Measurements from ENCODE around the gene ABHD4.
"Not testable (repeated sequence)": the region's sequence is repeated elsewhere in the genome, so short reads cannot be mapped to it uniquely, and the experiment has no call there.

ABHD4 gene

DNA sequence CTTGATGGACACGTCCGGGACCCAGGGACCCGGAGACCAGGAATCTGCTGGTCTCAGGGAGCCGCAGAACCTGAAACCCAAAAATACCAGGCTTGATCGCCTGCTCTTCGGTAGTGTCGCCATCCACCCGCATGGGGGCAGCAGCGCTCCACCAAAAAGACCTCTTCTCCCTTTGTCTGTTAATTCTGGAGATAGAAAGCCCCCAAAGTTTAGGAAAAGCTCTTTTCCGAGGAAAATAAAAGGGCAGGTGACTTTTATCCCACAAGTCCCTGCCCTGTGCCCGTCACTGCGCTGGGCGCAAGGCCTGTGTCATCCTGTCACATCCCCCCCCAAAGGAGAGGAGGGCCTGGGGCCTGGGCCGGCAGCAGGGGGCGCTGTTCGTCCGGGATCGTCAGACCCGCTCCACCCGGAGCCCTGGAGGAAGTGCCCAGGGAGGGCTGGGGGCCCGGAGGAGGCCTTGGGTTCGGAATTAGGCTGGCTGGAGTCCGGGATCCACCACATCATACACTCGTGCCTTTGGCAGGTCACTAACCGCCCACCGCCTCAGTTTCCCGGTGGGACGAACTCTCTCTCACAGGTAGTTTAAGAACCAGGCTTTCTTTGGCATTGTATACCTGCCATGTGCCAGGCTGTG is 41.0 kb upstream of the ABHD4 start:
- Mint-ChIP-seq H3K4me1 (peaks cover 66 to 98% of the 10 kb centered on the region in 2 donors), H3K36me3 (peaks cover 21 to 48% of the 10 kb centered on the region in 2 donors), H3K27me3 (peaks cover 0 to 4% of the 10 kb centered on the region in 2 donors), H3K9me3 (peaks cover 0 to 1% of the 10 kb centered on the region in 2 donors), H3K27ac (peak overlapping the region; percentile 98), H3K4me3 (peak overlapping the region; percentile 49 to 76)
- ATAC-seq (replicated peaks) (peak; percentile 35 to 36), DNase-seq (peak; percentile 85)

DNA sequence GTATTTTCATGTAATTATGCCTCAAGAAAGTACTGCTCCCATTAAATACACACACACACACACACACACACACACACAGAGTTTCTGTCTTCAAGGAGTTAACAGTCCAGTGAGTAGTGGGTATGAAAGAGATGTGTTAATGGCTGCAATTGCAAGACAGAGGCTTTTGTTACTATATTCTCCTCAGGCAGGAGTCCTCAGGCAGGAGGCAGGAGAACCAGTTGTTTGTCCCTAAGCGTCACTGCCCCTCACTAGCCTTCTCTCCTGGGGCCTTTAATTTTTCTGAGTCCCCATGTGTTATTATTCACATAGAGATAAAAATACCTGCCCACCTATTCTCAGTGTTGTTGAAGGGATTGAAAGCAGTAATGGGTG is 40.3 kb upstream of the ABHD4 start:
- Mint-ChIP-seq H3K27ac (peak overlapping the region; percentile 98), H3K4me1 (peaks cover 63 to 98% of the 10 kb centered on the region in 2 donors), H3K27me3 (peaks cover 0 to 4% of the 10 kb centered on the region in 2 donors), H3K36me3 (peaks cover 17 to 45% of the 10 kb centered on the region in 2 donors), H3K4me3 (peak overlapping the region; percentile 6 to 49), H3K9me3 (peaks cover 0 to 1% of the 10 kb centered on the region in 2 donors)
- DNase-seq = no peak
- ATAC-seq (replicated peaks) = no peak

DNA sequence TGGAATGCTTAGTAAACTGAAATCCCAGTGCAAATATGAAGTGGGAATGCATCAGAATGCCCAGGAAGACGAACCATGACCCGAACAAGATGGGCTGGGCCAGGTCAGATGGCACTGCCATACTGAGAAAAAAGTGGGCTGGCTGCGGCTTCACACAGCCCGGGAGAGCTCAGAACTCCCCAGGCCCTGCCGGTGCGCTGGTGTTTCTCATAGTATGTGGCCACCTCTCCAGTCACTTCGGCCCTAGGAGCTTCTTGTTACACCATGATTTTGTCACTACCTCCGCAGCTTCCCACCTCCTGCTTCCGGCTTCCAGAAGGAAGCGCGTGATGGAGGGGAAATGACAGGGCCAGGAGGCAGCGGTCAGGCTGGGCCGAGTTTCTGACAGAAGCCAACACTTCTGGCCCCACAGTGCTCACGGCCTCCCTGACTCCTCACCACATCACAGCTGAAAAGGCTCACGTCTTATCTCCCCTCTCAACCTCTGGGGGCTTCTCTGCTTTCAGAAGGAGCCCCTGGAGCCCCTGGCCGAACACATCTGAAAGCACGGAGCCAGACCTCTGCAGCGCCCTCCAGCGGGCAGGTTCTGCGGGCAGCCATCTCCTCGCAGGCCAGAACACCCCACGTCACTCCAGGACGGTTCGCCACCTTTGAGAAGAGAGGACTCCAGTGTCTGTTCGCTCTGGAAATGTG is 39.7 kb upstream of the ABHD4 start:
- peaks cover 0 to 1% of the 10 kb centered on the region in 2 donors for H3K9me3 Mint-ChIP-seq

DNA sequence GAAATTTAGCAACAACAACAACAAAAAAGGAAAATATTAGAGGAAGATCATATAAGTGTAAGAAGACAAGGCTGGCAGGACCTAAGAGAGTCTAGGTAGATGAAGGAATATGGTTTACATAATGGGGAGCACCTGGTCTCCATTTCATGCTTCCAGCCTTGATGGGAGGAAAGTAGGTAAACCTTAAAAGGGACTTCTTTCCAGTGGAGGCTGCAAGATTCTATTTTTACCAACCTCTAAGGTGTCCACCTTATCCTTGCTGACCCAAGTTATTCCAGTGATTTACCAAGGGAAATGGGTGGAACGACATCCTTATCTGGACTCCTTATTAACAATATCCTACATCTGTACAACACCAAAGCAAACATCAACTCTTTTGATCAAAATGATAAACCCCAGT is 39.1 kb upstream of the ABHD4 start:
- ATAC-seq (replicated peaks) (no peak), DNase-seq (no peak)
- H3K4me3 Mint-ChIP-seq = peak overlapping the region in 1 of 2 donors; percentile 41
- peak overlapping the region; percentile 98 for H3K27ac Mint-ChIP-seq
- H3K36me3 Mint-ChIP-seq = peaks cover 22 to 44% of the 10 kb centered on the region in 2 donors
- peaks cover 57 to 95% of the 10 kb centered on the region in 2 donors for H3K4me1 Mint-ChIP-seq
- peaks cover 0 to 4% of the 10 kb centered on the region in 2 donors for H3K27me3 Mint-ChIP-seq
- peaks cover 0 to 1% of the 10 kb centered on the region in 2 donors for H3K9me3 Mint-ChIP-seq

More for the DNA sequence above, 39.7 kb upstream of the ABHD4 start:
- Mint-ChIP-seq H3K4me1 (peaks cover 61 to 98% of the 10 kb centered on the region in 2 donors), H3K27me3 (peaks cover 0 to 4% of the 10 kb centered on the region in 2 donors), H3K36me3 (peaks cover 19 to 44% of the 10 kb centered on the region in 2 donors), H3K27ac (peak overlapping the region; percentile 98), H3K4me3 (peak overlapping the region in 1 of 2 donors; percentile 41)
- no peak for ATAC-seq (replicated peaks)
- DNase-seq = no peak

DNA sequence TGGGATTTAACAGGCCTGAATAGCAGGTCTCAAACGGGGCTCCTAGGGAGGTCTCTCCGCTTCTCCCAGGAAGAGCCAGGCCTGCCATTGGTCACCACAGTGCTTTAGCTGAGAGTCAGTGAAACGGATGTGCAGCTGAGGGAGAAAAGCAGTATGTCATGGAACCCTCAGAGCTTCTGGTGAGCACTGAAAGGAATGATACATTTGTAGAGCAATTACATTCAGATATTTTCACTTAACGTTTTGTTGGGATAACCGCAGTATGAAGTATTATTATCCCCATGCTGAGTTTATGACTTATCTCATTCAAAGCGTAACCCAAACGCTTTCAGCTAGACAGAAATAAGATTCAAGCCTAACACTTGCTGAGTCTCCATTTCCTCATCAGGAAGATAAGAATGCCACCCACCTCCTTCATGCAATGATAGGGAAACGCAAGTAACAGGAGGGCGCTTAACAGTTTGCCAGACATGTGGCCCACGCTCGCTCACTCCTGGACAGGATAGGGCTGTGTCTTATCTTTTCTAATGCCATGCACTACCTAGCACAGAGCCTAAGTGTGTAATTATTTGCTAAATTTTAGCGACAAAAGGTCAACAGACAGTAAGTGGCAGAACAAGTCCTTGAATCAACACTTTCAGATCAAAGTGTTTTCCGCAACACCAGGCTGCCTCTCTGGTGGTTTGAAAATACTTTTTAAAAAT is 37.3 kb upstream of the ABHD4 start:
- H3K27me3 Mint-ChIP-seq = peaks cover 0 to 4% of the 10 kb centered on the region in 2 donors
- peaks cover 35 to 58% of the 10 kb centered on the region in 2 donors for H3K36me3 Mint-ChIP-seq
- H3K9me3 Mint-ChIP-seq = peaks cover 0 to 1% of the 10 kb centered on the region in 2 donors
- ATAC-seq (replicated peaks) = no peak
- no peak for DNase-seq
- H3K27ac Mint-ChIP-seq = peak overlapping the region; percentile 86
- peak overlapping the region in 1 of 2 donors; percentile 34 for H3K4me3 Mint-ChIP-seq
- H3K4me1 Mint-ChIP-seq = peaks cover 55 to 97% of the 10 kb centered on the region in 2 donors

DNA sequence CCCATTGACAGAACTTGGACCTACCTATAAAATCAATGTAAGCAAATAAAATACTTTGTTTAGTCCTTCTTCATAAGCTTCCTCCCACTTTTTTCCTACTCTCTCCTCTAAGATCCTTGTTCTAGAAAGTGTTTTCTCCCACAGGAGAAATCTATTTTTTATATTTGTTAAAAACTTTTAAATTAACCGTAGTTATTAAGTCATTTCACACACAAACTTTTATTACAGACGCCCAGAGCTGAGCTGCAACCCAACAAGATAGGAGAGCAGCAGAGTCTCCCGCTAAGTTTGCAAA is 36.8 kb upstream of the ABHD4 start:
- Mint-ChIP-seq H3K27me3 (peaks cover 0 to 2% of the 10 kb centered on the region in 2 donors), H3K9me3 (peaks cover 0 to 1% of the 10 kb centered on the region in 2 donors), H3K4me1 (peaks cover 52 to 97% of the 10 kb centered on the region in 2 donors), H3K36me3 (peaks cover 37 to 60% of the 10 kb centered on the region in 2 donors), H3K27ac (peak overlapping the region; percentile 86), H3K4me3 (peak overlapping the region; percentile 55 to 71)
- DNase-seq = no peak
- no peak for ATAC-seq (replicated peaks)

DNA sequence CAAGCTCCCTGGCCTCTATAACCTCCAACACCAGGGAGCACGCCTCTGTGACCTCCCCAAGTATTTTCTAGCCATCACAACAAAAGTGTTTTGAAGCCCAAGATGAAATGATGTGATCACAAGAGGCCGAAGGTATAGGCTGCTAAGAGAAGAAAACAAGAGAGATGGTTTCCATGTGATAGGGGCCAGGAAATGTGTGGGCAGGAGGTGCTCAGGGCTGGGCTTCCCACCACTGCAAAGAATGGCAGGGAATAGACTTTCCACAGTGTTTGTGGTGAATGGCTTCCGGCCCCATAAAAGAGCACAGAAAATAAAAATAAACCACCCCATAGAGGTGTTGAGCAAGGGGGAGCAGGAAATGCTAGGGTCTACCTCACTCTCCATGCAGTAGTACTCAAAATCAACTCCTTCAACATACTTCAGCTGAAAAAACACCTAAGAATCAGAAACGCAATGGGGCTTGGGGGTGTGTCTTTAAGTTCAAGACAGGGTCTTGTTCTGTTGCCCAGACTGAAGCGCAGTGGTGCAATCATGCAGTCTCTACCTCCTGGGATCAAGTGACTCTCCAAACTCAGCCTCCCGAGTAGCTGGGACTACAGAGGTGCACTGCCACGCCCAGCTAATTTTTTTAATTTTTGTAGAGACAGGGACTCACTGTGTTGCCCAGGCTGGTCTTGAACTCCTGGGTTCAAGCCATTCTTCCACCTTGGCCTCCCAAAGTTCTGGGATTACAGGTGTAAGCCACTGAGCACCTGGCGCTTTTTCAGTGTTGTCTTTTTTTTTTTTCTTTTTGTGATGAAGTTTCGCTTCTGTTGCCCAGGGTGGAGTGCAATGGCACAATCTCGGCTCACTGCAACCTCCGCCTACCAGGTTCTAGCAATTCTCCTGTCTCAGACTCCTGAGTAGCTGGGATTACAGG is 36.2 kb upstream of the ABHD4 start:
- ATAC-seq (replicated peaks) (peak; percentile 53 to 58), DNase-seq (peak; percentile 55)
- Mint-ChIP-seq H3K4me1 (peaks cover 52 to 97% of the 10 kb centered on the region in 2 donors), H3K36me3 (peaks cover 36 to 62% of the 10 kb centered on the region in 2 donors), H3K9me3 (peaks cover 0 to 1% of the 10 kb centered on the region in 2 donors), H3K27me3 (no peaks in the 10 kb centered on the region), H3K4me3 (peak overlapping the region; percentile 55 to 71), H3K27ac (peak overlapping the region; percentile 86)

DNA sequence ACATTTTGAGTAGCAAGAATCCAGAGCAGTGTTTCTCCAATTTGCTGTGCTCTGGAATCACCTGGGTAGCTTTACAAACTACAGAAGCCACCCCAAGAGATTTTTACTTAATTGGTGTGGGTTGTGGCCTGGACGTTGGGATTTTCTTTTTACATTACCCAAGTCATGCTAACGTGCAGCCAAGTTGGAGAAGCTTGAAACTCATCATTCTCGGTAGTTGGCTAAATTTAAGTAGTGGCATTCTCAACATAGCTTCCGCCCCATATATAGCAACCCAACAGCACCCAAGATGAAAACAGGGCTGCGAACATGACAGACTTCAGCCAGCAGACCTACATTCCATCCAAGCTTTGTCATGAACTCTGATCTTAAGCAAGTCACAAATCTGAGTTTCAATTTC is 34.1 kb upstream of the ABHD4 start:
- H3K9me3 Mint-ChIP-seq = no peaks in the 10 kb centered on the region
- peaks cover 50 to 97% of the 10 kb centered on the region in 2 donors for H3K4me1 Mint-ChIP-seq
- no peaks in the 10 kb centered on the region for H3K27me3 Mint-ChIP-seq
- peaks cover 40 to 60% of the 10 kb centered on the region in 2 donors for H3K36me3 Mint-ChIP-seq
- peak overlapping the region; percentile 75 for H3K27ac Mint-ChIP-seq
- no peak overlapping the region for H3K4me3 Mint-ChIP-seq
- DNase-seq = no peak
- ATAC-seq (replicated peaks) = no peak

DNA sequence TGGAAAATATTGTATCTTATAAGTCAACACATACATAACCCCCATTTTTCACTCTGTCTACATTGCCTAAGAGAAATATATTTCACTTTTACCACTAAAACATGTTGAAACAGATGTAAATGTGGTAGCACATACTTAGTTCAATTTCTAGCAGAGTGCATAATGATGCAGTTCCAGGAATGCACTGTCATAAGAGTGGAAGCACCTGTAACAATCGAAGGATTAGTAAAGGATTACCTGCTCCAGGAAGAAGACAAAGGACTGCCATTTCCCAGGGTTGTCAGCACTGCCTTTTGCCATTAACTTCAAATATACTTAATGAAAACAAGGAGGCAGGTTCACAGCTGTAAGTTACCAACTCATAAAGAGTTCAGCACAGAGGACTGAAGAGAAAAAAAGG is 33.6 kb upstream of the ABHD4 start:
- Mint-ChIP-seq H3K27me3 (no peaks in the 10 kb centered on the region), H3K9me3 (no peaks in the 10 kb centered on the region), H3K27ac (peak overlapping the region; percentile 82), H3K4me1 (peaks cover 54 to 97% of the 10 kb centered on the region in 2 donors), H3K36me3 (peaks cover 44 to 60% of the 10 kb centered on the region in 2 donors), H3K4me3 (peak overlapping the region; percentile 8 to 40)
- DNase-seq (no peak), ATAC-seq (replicated peaks) (no peak)

DNA sequence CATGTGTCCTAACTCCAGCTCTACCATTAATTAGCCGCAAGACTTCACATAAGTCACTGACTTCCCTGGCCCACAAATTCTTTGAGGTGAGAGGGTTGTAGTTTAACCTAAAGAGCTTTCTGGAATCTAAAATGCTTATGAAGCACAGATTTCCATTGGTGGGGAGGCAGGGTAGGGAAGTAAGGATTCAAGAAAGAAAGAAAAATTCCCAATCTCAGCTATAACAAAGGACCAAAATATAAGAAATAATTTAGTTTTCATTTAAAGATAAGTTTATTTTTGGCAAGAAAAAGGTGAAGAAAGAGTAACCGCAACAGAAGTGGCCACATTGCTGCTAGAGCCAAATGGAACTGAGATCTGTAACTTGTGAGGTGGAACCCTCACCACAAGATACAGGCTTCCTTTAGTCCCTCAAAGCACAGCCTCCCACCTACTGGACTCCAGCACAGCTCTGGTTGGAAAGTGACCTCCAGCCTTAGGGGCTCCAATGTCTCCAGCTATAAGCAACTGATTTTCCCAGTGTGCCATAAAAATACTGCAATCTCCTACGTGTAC is 32.6 kb upstream of the ABHD4 start:
- ATAC-seq (replicated peaks) (peak; percentile 32), DNase-seq (no peak)
- no peaks in the 10 kb centered on the region for H3K9me3 Mint-ChIP-seq
- peak overlapping the region; percentile 82 for H3K27ac Mint-ChIP-seq
- no peaks in the 10 kb centered on the region for H3K27me3 Mint-ChIP-seq
- peak overlapping the region; percentile 25 to 61 for H3K4me3 Mint-ChIP-seq
- peaks cover 37 to 55% of the 10 kb centered on the region in 2 donors for H3K36me3 Mint-ChIP-seq
- H3K4me1 Mint-ChIP-seq = peaks cover 51 to 89% of the 10 kb centered on the region in 2 donors

DNA sequence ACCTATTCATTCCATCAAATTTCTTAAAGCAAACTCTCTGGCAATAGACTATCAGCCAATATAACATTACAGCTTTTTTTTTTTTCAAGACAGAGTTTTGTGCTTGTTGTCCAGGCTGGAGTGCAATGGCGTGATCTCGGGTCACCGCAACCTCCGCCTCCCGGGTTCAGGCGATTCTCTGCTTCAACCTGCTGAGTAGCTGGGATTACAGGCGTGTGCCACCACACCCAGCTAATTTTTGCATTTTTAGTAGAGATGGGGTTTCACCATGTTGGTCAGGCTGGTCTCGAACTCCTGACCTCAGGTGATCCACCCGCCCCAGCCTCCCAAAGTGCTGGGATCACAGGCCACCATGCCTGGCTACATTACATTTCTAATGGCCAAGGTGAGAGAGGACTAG is 31.8 kb upstream of the ABHD4 start:
- Mint-ChIP-seq H3K4me3 (peak overlapping the region; percentile 25 to 61), H3K36me3 (peaks cover 37 to 55% of the 10 kb centered on the region in 2 donors), H3K4me1 (peaks cover 48 to 86% of the 10 kb centered on the region in 2 donors), H3K27ac (peak overlapping the region; percentile 82)
- DNase-seq; H3K9me3 Mint-ChIP-seq; H3K27me3 Mint-ChIP-seq; ATAC-seq (replicated peaks): not testable (repeated sequence)

DNA sequence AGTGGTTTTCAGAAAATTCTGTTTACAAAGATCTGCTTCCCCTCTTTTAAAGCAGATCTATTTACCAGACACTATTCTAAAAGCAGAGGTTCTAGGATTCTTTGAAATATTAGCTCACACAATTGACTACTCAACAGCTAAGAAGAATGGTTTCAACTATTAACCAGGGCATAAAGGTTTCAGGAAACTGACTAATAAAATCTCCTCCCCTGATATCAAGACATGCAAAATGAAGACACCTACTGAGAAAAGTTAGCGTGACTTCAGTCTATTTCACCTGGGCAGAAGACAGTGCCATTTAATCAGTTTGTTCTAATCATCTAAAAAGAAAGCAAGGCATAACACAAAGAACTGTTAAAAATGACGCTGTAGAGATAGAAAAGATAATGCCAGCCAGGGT is 31.3 kb upstream of the ABHD4 start:
- H3K4me1 Mint-ChIP-seq = peaks cover 44 to 80% of the 10 kb centered on the region in 2 donors
- peaks cover 40 to 53% of the 10 kb centered on the region in 2 donors for H3K36me3 Mint-ChIP-seq
- peak in 1 of 2 donors; percentile 15 for ATAC-seq (replicated peaks)

DNA sequence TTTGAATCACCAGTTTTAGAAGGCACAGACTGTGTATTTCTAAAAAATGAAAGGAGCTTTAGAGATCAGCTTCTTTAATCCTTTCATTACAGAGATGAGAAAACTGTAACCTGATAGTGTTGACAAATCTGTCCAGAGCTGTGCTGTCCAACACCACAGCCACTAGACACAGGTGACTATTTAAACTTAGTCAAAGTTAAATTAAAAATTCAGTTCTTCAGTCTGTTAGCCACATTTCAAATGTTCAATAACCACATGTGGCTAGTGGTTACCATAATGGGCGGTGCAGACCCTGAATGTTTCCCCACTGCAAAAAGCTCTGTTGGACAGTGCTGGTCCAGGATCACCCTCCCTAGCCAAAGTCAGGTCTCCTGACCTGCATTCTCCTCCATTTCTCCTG is 30.7 kb upstream of the ABHD4 start:
- peaks cover 42 to 54% of the 10 kb centered on the region in 2 donors for H3K36me3 Mint-ChIP-seq
- ATAC-seq (replicated peaks) (no peak), DNase-seq (no peak)
- no peaks in the 10 kb centered on the region for H3K9me3 Mint-ChIP-seq
- no peaks in the 10 kb centered on the region for H3K27me3 Mint-ChIP-seq
- H3K27ac Mint-ChIP-seq = peak overlapping the region; percentile 91
- H3K4me1 Mint-ChIP-seq = peaks cover 43 to 76% of the 10 kb centered on the region in 2 donors
- peak overlapping the region; percentile 51 to 67 for H3K4me3 Mint-ChIP-seq

More for the DNA sequence above, 31.3 kb upstream of the ABHD4 start:
- peak overlapping the region in 1 of 2 donors; percentile 67 for H3K4me3 Mint-ChIP-seq
- no peak for DNase-seq
- no peaks in the 10 kb centered on the region for H3K9me3 Mint-ChIP-seq
- H3K27me3 Mint-ChIP-seq = no peaks in the 10 kb centered on the region
- peak overlapping the region; percentile 91 for H3K27ac Mint-ChIP-seq

Data from stimulated activated naive B cell treated with anti-CD40 and anti-IgM and Interleukin-4, amounts not matched to agents 10 μg/mL and 1 μg/mL and 100 μg/mL, for 72 hours (primary cell).